Measurements from ENCODE around the gene PDK3. TPM values are rescaled to one million over a fixed set of nuclear protein-coding genes. Genes with fewer than 3 reads are reported as not detected.
A peak's percentile ranks its signal among the peaks of the same experiment; 100 is the strongest.

The PDK3 gene
- polyA plus RNA-seq, 1 donor (not counting 4 experiments of a cell fraction or from before 2014, with no cell fraction given): 8.0 TPM

DNA sequence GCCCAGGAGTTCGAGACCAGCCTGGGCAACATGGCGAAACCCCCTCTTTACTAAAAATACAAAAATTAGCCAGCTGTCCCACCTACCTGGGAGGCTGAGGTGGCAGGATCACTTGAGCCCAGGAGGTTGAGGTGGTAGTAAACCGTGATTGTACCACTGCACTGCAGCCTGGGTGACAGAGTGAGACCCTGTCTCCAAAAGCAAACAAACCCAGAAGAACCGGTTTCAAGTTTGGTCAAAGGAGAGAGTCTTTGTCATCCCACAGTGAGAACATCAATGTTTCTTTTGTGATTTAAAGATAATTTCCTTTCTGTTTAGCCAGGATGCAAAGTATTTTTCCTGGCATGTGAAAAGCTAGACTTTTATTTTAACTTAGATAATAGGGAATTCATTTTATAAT lies 26.7 kb downstream of the PDK3 start:
- TF ChIP-seq, protein P1, sequence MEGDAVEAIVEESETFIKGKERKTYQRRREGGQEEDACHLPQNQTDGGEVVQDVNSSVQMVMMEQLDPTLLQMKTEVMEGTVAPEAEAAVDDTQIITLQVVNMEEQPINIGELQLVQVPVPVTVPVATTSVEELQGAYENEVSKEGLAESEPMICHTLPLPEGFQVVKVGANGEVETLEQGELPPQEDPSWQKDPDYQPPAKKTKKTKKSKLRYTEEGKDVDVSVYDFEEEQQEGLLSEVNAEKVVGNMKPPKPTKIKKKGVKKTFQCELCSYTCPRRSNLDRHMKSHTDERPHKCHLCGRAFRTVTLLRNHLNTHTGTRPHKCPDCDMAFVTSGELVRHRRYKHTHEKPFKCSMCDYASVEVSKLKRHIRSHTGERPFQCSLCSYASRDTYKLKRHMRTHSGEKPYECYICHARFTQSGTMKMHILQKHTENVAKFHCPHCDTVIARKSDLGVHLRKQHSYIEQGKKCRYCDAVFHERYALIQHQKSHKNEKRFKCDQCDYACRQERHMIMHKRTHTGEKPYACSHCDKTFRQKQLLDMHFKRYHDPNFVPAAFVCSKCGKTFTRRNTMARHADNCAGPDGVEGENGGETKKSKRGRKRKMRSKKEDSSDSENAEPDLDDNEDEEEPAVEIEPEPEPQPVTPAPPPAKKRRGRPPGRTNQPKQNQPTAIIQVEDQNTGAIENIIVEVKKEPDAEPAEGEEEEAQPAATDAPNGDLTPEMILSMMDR (optimal IDR thresholded peaks at IDR 0.05 in 1 of 3, IDR thresholded peaks at IDR 0.05 in 1 of 3, conservative IDR thresholded peaks at IDR 0.05 in 1 of 3; ENCODE audit: extremely low read depth in 1 of 3, insufficient read depth in 2 of 3, low read length in 3 of 3): no peak
- TF ChIP-seq EZH2 (IDR thresholded peaks at IDR 0.05; ENCODE audit: low read length): no peak
- no peaks in the 10 kb centered on the region for H4K20me1 ChIP-seq (ENCODE audit: control insufficient read depth, extremely low read depth, insufficient read depth, low read length)
- no peaks in the 10 kb centered on the region for H3K27me3 ChIP-seq (ENCODE audit: control insufficient read depth, extremely low read depth, insufficient read depth, low read length)
- no peak for FAIRE-seq
- DNase-seq (ENCODE audit: low read depth, low spot score): no peak
- H2AFZ ChIP-seq (ENCODE audit: control insufficient read depth, low read length): no peak overlapping the region
- no peaks in the 10 kb centered on the region for H3K36me3 ChIP-seq (ENCODE audit: control insufficient read depth in 2 of 2, extremely low read depth in 1 of 2, insufficient read depth in 2 of 2, low read length in 2 of 2)
- H3K9me3 ChIP-seq (ENCODE audit: control insufficient read depth, low read depth, low read length): no peaks in the 10 kb centered on the region
- no peak overlapping the region for H3K4me2 ChIP-seq (ENCODE audit: control insufficient read depth, extremely low read depth, insufficient read depth, low read depth, low read length)
- no peak overlapping the region for H3K27ac ChIP-seq (ENCODE audit: control insufficient read depth, insufficient read depth, low read length)
- H3K9me1 ChIP-seq (ENCODE audit: control insufficient read depth, extremely low read depth, insufficient read depth, low read length): no peaks in the 10 kb centered on the region
- H3K79me2 ChIP-seq (ENCODE audit: control insufficient read depth, insufficient read depth, low read length): no peaks in the 10 kb centered on the region
- dilution Hi-C loops (cut with MboI; ENCODE audit: extremely low pct_ligation_motif_present, low sequenced_read_pairs): no loop called here
- H3K9ac ChIP-seq (ENCODE audit: control insufficient read depth, extremely low read depth, insufficient read depth, low read length): no peak overlapping the region
- no peak overlapping the region for H3K4me3 ChIP-seq (ENCODE audit: control insufficient read depth in 2 of 3, extremely low read depth in 1 of 3, insufficient read depth in 2 of 3, low read depth in 1 of 3, low read length in 3 of 3)
- peaks cover 4% of the 10 kb centered on the region for H3K4me1 ChIP-seq (ENCODE audit: control insufficient read depth, extremely low read depth, insufficient read depth, low read length)

DNA sequence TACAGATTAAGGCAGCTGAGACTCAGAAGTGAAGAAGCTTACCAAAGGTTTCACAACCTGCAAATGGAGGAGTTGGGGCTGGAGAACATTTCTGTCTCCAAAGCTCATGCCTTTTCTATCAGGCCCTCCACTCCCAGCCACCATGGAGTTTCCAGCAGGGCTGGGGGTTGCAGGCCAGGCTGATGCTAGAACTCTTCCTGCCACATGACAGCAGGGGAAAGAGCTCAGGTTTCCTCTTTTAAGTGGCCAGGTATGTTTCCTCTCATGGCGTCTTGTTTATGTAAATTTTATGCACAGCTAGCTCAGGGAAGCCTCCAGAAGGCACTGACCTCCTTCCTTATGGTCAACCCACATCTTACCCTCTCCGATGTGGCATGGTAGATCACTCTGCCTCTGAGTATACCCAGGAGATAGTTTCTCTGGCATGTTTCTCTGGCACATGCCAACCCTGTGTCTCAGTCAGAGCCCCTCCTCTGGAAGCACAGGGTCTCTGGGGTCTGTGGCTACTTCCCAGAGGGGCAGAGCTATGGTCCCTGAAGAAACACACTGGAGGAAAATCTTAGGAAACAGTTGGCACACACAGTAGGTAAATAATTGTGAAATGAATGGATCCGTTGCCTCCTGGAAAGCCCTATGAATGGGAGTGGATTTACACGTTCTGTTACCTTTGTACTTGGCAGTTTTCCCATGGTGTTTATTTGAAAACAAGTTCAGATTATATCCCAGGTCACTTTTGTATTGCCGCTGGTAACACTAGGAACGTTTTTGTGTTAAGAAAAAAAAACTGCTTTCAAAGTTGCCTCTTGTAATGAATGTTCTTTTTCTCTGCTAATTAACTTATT lies 28.9 kb downstream of the PDK3 start:
- FAIRE-seq: no peak
- no peak overlapping the region for H2AFZ ChIP-seq (ENCODE audit: control insufficient read depth, low read length)

More for the DNA sequence above, 28.9 kb downstream of the PDK3 start:
- peak overlapping the region; percentile 34 for H3K4me2 ChIP-seq (ENCODE audit: control insufficient read depth, extremely low read depth, insufficient read depth, low read depth, low read length)
- H3K27me3 ChIP-seq (ENCODE audit: control insufficient read depth, extremely low read depth, insufficient read depth, low read length): no peaks in the 10 kb centered on the region
- H3K4me1 ChIP-seq (ENCODE audit: control insufficient read depth, extremely low read depth, insufficient read depth, low read length): peaks cover 4% of the 10 kb centered on the region
- no peak for TF ChIP-seq EZH2 (IDR thresholded peaks at IDR 0.05; ENCODE audit: low read length)
- TF ChIP-seq, protein P1 (optimal IDR thresholded peaks at IDR 0.05 in 1 of 3, IDR thresholded peaks at IDR 0.05 in 1 of 3, conservative IDR thresholded peaks at IDR 0.05 in 1 of 3; ENCODE audit: extremely low read depth in 1 of 3, insufficient read depth in 2 of 3, low read length in 3 of 3): no peak
- H3K27ac ChIP-seq (ENCODE audit: control insufficient read depth, insufficient read depth, low read length): no peak overlapping the region
- H3K79me2 ChIP-seq (ENCODE audit: control insufficient read depth, insufficient read depth, low read length): no peaks in the 10 kb centered on the region
- H3K4me3 ChIP-seq (ENCODE audit: control insufficient read depth in 2 of 3, extremely low read depth in 1 of 3, insufficient read depth in 2 of 3, low read depth in 1 of 3, low read length in 3 of 3): no peak overlapping the region
- dilution Hi-C loops (cut with MboI; ENCODE audit: extremely low pct_ligation_motif_present, low sequenced_read_pairs): no loop called here
- no peaks in the 10 kb centered on the region for H3K9me1 ChIP-seq (ENCODE audit: control insufficient read depth, extremely low read depth, insufficient read depth, low read length)
- H3K9me3 ChIP-seq (ENCODE audit: control insufficient read depth, low read depth, low read length): no peaks in the 10 kb centered on the region
- no peaks in the 10 kb centered on the region for H3K36me3 ChIP-seq (ENCODE audit: control insufficient read depth in 2 of 2, extremely low read depth in 1 of 2, insufficient read depth in 2 of 2, low read length in 2 of 2)
- no peak overlapping the region for H3K9ac ChIP-seq (ENCODE audit: control insufficient read depth, extremely low read depth, insufficient read depth, low read length)
- H4K20me1 ChIP-seq (ENCODE audit: control insufficient read depth, extremely low read depth, insufficient read depth, low read length): no peaks in the 10 kb centered on the region
- no peak for DNase-seq (ENCODE audit: low read depth, low spot score)
